Activated B cell treated with CpG ODN at 0.5 μM for 24 hours (primary cell): ENCODE results near the gene NDUFV3. TPM values are rescaled to one million over a fixed set of nuclear protein-coding genes. Genes with fewer than 3 reads are reported as not detected.
"Not testable (repeated sequence)": the region's sequence is repeated elsewhere in the genome, so short reads cannot be mapped to it uniquely, and the experiment has no call there.

Experiments
- ATAC-seq: fragments of 200-7000 bp; cut with Tn5 transposase; one replicate; pipeline ENCODE4 v1.10.0; 2021; ENCODE audit warnings: low read depth, mild to moderate bottlenecking, moderate library complexity
- CTCF ChIA-PET: fragments of 350-600 bp; sonication (Branson Sonifier 250); formaldehyde crosslinking; loops from one replicate; lab custom pipeline; 2021; ENCODE audit warnings: antibody characterized with exemption; lab: Charles Lee
- POLR2A ChIA-PET: fragments of 350-600 bp; sonication (Branson Sonifier 250); formaldehyde crosslinking; loops from one replicate; lab custom pipeline; 2021; ENCODE audit warnings: antibody characterized with exemption; lab: Charles Lee
- DNase-seq: peaks from one replicate; pipeline ENCODE4 v3.0.0; 2022
- H3K27ac Mint-ChIP-seq: one replicate; pipeline ENCODE4 v1.8.0; 2020; ENCODE audit warnings: mixed read lengths
- H3K27me3 Mint-ChIP-seq: one replicate; pipeline ENCODE4 v1.8.0; 2021; ENCODE audit warnings: mixed read lengths
- H3K36me3 Mint-ChIP-seq: one replicate; pipeline ENCODE4 v1.8.0; 2021; ENCODE audit warnings: low read depth, mixed read lengths
- H3K4me1 Mint-ChIP-seq: one replicate; pipeline ENCODE4 v1.8.0; 2021; ENCODE audit warnings: mixed read lengths
- H3K4me3 Mint-ChIP-seq: one replicate; pipeline ENCODE4 v1.8.0; 2020; ENCODE audit warnings: mild to moderate bottlenecking, mixed read lengths
- H3K9me3 Mint-ChIP-seq: one replicate; pipeline ENCODE4 v1.8.0; 2020; ENCODE audit warnings: mixed read lengths
- intact Hi-C: fragments of 100-400 bp; cut with micrococcal nuclease; formaldehyde crosslinking; loops from one replicate; pipeline ENCODE4 v1.15.1; 2024
- total RNA-seq: library from RNA; stranded (reverse); gene quantifications from 2 replicates; pipeline ENCODE4 v1.2.3, GENCODE V29; 2022
- TF ChIP-seq, protein P1 (sequence below): fragments of 200-600 bp; IDR thresholded peaks from one replicate; pipeline ENCODE4 v1.8.0; 2022; ENCODE audit warnings: antibody characterized with exemption, mild to moderate bottlenecking

NDUFV3 gene
- total RNA-seq, 1 donor from 2014 or later = 27.1 TPM

DNA sequence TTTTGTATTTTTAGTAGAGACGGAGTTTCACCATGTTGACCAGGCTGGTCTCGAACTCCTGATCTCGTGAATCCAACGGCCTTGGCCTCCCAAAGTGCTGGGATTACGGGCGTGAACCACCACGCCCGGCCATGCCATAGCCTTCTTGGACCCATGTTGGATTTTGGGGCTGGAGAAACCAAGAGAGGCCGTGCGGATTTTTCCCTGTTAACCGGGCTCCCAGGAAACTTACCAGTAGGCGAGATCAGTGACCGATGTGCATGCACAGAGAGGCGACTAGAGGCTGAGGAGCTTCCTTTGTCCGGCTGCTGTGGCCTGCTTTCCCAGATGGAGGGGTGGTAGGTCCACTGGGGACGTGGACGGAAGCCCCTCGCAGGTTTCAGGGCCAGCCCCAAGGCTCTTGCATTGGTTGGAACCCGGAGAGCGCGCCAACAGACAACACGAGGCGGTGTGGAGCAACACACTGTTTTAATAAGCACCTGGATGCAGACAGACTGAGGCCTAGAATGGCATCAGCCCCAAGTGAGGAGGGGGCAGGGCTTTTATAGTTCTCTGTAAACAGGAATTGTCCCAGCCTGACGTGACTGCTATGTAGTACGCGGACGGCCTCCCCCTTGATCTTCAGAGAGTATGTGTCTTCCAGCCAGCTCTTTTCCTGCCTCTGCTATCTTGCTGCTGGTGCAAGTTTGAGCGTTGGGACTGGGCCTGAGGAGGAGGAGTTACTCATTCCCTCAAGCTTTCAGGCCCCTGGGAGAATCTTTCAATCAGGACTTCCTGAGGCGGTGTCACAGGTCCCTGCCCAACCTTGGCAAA is 32.2 kb downstream of the NDUFV3 start, which contains the start of gene ERVH48-1:
Gene ERVH48-1, minus strand, starts transcription at position 517 of the 813 bp plus-strand sequence. CDS start 6,624 bp downstream, outside the sequence.
- ChIA-PET CTCF (no interaction called here), POLR2A (no interaction called here)
- ATAC-seq (no peak), DNase-seq (no peak)
- TF ChIP-seq, protein P1, sequence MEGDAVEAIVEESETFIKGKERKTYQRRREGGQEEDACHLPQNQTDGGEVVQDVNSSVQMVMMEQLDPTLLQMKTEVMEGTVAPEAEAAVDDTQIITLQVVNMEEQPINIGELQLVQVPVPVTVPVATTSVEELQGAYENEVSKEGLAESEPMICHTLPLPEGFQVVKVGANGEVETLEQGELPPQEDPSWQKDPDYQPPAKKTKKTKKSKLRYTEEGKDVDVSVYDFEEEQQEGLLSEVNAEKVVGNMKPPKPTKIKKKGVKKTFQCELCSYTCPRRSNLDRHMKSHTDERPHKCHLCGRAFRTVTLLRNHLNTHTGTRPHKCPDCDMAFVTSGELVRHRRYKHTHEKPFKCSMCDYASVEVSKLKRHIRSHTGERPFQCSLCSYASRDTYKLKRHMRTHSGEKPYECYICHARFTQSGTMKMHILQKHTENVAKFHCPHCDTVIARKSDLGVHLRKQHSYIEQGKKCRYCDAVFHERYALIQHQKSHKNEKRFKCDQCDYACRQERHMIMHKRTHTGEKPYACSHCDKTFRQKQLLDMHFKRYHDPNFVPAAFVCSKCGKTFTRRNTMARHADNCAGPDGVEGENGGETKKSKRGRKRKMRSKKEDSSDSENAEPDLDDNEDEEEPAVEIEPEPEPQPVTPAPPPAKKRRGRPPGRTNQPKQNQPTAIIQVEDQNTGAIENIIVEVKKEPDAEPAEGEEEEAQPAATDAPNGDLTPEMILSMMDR = no peak
- Mint-ChIP-seq H3K9me3 (no peaks in the 10 kb centered on the region), H3K27ac (no peak within 1 kb of the TSS), H3K27me3 (no peaks in the 10 kb centered on the region), H3K36me3 (no peaks in the 10 kb centered on the region), H3K4me3 (no peak within 1 kb of the TSS), H3K4me1 (peaks cover 12% of the 10 kb centered on the region)
- intact Hi-C loops = loop anchor here (10.0 kb wide), 1 partner anchor 49 kb away; the partner anchor contains the start of gene PKNOX1

DNA sequence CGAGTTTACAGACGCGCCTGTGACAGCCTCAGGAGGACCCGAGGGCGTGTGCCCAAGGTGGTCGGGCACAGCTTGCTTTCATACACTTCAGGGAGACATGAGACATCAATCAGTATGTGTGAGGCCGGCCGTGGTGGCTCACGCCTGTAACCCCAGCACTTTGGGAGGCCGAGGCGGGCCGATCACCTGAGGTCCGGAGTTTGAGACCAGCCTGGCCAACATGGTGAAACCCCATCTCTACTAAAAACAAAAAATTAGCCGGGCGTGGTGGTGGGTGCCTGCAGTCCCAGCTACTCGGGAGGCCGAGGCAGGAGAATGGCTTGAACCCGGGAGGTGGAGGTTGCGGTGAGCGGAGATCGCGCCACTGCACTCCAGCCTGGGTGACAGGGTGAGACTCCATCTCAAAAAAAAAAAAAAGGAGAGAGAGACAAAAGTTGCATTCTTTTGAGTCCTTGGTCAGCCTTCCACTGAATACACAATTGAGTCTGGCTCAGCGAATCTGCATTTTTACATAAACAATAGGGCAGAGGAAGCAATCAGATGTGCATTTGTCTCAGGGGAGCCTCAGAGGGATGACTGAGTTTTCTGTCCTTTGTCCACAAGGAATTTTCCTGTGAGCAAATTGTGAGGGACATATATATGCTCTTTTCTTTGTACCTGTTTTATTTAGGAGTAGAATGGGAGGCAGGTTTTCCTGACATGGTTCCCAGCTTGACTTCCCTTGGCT is 34.5 kb downstream of the NDUFV3 start:
- intact Hi-C loops = loop anchor here (10.0 kb wide), 1 partner anchor 47 kb away; the partner anchor contains the start of gene PKNOX1
- H3K4me3 Mint-ChIP-seq, DNase-seq, CTCF ChIA-PET, H3K27me3 Mint-ChIP-seq, H3K9me3 Mint-ChIP-seq, H3K36me3 Mint-ChIP-seq, H3K27ac Mint-ChIP-seq, ATAC-seq: not testable (repeated sequence)
- POLR2A ChIA-PET = interaction anchor here (0.6 kb wide), 1 partner anchor 54 kb away, joined by 6 read pairs; no protein-coding TSS in a partner anchor
- H3K4me1 Mint-ChIP-seq = peaks cover 17% of the 10 kb centered on the region

DNA sequence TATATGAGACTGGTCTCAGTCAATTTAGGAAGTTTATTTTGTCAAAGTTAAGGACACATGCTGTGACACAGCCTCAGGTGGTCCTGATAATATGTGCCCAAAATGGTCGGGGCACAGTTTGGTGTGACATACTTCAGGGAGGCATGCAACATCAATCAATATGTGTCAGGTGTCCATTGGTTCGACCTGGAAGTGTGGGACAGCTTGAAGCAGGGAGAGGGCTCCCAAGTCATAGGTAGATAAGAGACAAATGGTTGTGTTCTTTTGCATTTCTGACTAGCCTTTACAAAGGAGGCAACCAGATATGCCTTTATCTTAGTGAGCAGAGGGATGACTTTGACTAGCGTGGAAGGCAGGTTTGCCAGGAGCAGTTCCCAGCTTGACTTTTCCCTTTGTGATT is 36.9 kb downstream of the NDUFV3 start:
- ATAC-seq (no peak), DNase-seq (no peak)
- peaks cover 5% of the 10 kb centered on the region for H3K4me1 Mint-ChIP-seq
- H3K9me3 Mint-ChIP-seq = no peaks in the 10 kb centered on the region
- TF ChIP-seq, protein P1 = no peak
- CTCF ChIA-PET = no interaction called here
- no peaks in the 10 kb centered on the region for H3K27me3 Mint-ChIP-seq
- H3K27ac Mint-ChIP-seq = no peak overlapping the region
- no peaks in the 10 kb centered on the region for H3K36me3 Mint-ChIP-seq
- POLR2A ChIA-PET = no interaction called here
- intact Hi-C loops = loop anchor here (10.0 kb wide), 1 partner anchor 45 kb away; the partner anchor contains the start of gene PKNOX1
- no peak overlapping the region for H3K4me3 Mint-ChIP-seq

DNA sequence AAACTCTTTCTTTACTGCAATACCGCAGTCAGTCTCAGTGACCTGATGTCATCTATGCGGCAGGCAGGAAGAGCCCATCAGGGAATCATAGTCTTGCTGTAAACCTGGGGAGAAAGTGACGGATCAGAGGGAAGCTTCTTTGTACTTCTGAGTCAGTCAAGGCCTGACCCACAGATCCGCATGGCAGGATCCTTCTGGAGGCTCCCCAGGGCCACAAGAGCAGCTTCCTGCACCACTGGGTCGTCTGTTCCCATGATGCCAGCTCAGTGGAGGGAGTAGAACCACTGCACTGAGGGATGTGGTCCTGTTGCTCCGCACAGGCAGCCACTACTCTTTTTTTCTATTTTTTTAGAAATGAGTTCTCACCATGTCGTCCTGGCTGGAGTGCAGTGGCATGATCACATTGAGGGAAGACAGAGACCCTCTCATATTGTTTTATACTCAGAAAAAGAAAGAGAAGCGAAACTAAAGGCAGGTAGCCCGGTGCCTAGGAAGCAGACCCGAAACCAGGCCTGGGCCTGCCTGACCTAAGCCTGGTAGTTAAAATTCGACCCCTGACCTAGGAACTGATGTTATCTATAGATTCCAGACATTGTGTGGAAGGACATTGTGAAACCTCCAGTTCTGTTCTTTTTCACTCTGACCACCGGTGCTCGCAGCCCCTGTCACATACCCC is 38.6 kb downstream of the NDUFV3 start:
- intact Hi-C loops = no loop called here
- POLR2A ChIA-PET = no interaction called here
- no peaks in the 10 kb centered on the region for H3K27me3 Mint-ChIP-seq

DNA sequence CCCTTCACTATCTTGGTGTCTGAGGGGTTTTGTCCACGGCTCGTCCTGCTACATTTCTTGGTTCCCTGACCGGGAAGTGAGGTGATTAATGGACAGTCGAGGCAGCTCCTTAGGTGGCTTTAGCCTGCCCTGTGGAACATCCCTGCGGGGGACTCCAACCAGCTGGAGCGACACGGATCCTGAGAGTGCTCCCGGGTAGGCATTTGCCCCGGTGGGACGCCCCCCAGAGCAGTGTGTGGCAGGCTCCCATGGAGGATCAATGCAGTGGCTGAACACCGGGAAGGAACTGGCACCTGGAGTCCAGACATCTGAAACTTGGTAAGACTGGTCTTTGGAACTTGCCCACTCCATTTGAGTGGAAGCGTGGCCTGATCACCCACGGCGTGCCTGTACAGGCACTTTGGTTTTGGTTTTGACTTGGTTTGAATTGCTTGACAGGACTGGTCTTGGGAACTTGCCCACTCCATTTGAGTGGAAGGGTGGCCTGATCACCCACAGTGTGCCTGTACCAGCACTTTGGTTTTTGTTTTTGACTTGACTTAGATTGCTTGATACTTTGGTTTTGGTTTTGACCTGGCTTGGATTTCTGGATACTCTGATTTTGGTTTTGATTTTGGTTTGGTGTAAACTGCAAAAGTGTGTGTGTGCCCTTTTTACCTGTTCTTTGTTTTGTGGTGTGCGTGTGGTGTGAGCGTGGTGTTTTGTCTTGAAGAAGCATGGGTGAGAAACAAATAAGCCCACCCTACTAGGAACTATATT is 39.4 kb downstream of the NDUFV3 start:
- H3K36me3 Mint-ChIP-seq, ATAC-seq, H3K27ac Mint-ChIP-seq, H3K4me3 Mint-ChIP-seq, DNase-seq, CTCF ChIA-PET, intact Hi-C loops, POLR2A ChIA-PET, H3K27me3 Mint-ChIP-seq, H3K9me3 Mint-ChIP-seq: not testable (repeated sequence)
- peaks cover 14% of the 10 kb centered on the region for H3K4me1 Mint-ChIP-seq

More for the DNA sequence above, 38.6 kb downstream of the NDUFV3 start:
- ATAC-seq = no peak
- Mint-ChIP-seq H3K4me1 (peaks cover 6% of the 10 kb centered on the region), H3K27ac (no peak overlapping the region), H3K4me3 (no peak overlapping the region), H3K36me3 (no peaks in the 10 kb centered on the region), H3K9me3 (no peaks in the 10 kb centered on the region)
- TF ChIP-seq, protein P1 = no peak
- DNase-seq = no peak
- CTCF ChIA-PET = no interaction called here

DNA sequence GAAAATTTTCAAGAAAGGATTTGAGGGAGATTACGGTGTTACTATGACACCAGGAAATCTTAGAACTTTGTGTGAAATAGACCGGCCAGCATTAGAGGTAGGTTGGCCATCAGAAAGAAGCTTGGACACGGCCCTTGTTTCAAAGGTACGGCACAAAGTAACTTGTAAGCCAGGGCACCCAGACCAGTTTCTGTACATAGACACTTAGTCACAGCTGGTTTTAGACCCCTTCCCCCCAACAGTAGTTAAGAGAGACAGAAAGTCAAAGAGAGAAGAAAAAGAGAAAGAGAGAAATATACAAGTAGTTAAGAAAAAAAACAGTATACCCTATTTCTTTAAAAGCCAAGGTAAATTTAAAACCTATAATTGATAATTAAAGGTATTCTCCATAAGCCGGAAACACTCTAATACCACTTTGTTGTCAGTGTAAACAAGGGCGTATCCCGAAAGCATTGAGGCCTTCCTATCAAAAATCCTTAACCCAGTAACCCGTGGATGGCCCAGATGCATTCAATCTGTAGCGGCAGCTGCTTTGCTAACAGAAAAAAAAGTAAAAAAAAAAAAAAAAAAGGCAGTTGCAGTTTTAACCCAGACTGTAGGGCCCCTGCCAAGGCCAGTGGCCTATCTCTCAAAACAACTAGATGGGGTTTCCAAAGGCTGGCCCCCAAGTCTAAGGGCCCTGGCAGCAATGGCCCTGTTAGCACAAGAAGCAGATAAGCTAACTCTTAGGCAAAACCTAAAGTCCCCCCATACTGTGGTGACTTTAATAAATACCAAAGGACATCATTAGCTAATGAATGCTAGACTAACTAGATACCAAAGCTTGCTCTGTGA is 40.2 kb downstream of the NDUFV3 start:
- DNase-seq, H3K27me3 Mint-ChIP-seq, H3K36me3 Mint-ChIP-seq, H3K4me3 Mint-ChIP-seq, CTCF ChIA-PET, H3K27ac Mint-ChIP-seq, intact Hi-C loops, POLR2A ChIA-PET, H3K9me3 Mint-ChIP-seq, ATAC-seq: not testable (repeated sequence)
- peaks cover 18% of the 10 kb centered on the region for H3K4me1 Mint-ChIP-seq

DNA sequence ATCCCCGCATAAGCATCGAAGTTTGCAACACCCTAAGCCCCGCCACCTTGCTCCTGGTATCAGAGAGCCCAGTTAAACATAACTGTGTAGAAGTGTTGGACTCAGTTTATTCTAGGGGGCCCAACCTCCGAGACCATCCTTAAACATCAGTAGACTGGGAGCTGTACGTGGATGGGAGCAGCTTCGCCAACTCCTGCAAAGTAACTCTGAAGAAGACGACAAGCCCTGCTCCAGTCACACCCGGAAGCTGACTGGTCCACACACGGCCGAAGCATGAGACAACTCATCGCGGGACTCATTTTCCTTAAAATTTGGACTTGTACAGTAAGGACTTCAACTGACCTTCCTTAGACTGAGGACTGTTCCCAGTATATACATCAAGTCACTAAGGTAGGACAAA is 40.9 kb downstream of the NDUFV3 start:
- intact Hi-C loops, ATAC-seq, H3K9me3 Mint-ChIP-seq, H3K36me3 Mint-ChIP-seq, H3K4me3 Mint-ChIP-seq, H3K27ac Mint-ChIP-seq, DNase-seq, CTCF ChIA-PET, POLR2A ChIA-PET, H3K27me3 Mint-ChIP-seq: not testable (repeated sequence)
- H3K4me1 Mint-ChIP-seq = peaks cover 18% of the 10 kb centered on the region
